Neuron (in vitro differentiated cells): ENCODE data around the gene PAX5.

Experiments used
- H2AFZ ChIP-seq: one replicate; pipeline ENCODE4 v1.6.1; 2013; ENCODE audit warnings: low read depth, mild to moderate bottlenecking, inconsistent platforms, low read length, moderate library complexity
- H3K27me3 ChIP-seq: one replicate; pipeline ENCODE4 v1.6.1; 2013; ENCODE audit warnings: low read length; ENCODE audit not compliant: insufficient read depth
- H3K36me3 ChIP-seq: one replicate; pipeline ENCODE4 v1.6.1; 2013; ENCODE audit warnings: low read length; ENCODE audit not compliant: insufficient read depth
- H3K4me1 ChIP-seq: one replicate; pipeline ENCODE4 v1.6.1; 2013; ENCODE audit warnings: low read length; ENCODE audit not compliant: insufficient read depth
- H3K4me3 ChIP-seq: 2 replicates; pipeline ENCODE4 v1.5.1; 2013; ENCODE audit warnings: mild to moderate bottlenecking, low read length, moderate library complexity
- H3K9me3 ChIP-seq: one replicate; pipeline ENCODE4 v1.6.1; 2013; ENCODE audit warnings: low read length

PAX5 gene

DNA sequence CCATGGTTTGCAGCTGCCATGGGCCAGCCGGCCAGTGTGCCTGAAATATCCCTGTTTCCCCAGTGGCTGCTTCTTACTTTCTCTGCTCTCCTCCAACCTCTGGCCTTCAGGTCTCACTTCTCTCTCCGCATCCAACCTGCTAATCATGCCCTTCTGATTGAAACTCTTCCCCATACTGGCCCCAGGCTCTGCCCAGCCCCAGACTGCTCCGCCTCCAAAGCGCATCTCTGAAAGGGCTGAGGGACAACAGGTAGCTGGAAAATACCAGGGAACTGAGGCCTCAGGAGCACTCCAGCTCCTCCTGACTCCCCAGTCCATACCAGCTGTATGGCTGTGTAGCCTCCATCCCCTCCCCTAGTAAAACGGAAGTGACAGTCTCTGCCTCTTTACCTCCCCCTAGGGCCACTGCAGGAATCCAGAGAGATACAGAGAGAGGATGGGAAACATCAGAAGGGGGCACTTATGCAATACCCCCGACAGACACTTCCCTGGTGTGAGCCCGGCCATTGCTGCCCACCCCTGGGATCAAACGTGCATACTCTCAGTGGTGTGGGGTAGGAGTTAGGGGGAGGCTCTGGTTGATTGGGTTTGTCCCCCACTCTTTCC, 34.2 kb downstream of the PAX5 start:
- H3K9me3 ChIP-seq = no peaks in the 10 kb centered on the region
- H3K4me1 ChIP-seq = peaks cover 12% of the 10 kb centered on the region
- no peaks in the 10 kb centered on the region for H3K36me3 ChIP-seq
- no peak overlapping the region for H2AFZ ChIP-seq
- H3K4me3 ChIP-seq = no peak overlapping the region
- no peaks in the 10 kb centered on the region for H3K27me3 ChIP-seq

- Histone ChIP-seq H3K36me3 (no peaks in the 10 kb centered on the region), H3K4me1 (peaks cover 12% of the 10 kb centered on the region), H3K27me3 (no peaks in the 10 kb centered on the region), H2AFZ (no peak overlapping the region), H3K9me3 (no peaks in the 10 kb centered on the region), H3K4me3 (no peak overlapping the region)
Observed at GRCh38 chr9:36997414-36997813, 36.7 kb downstream of the PAX5 start.

- Histone ChIP-seq H3K27me3 (no peaks in the 10 kb centered on the region), H2AFZ (no peak overlapping the region), H3K9me3 (no peaks in the 10 kb centered on the region), H3K4me3 (no peak overlapping the region), H3K36me3 (no peaks in the 10 kb centered on the region), H3K4me1 (peaks cover 12% of the 10 kb centered on the region)
Observed at GRCh38 chr9:36996706-36997086, 37.4 kb downstream of the PAX5 start.

GRCh38 chr9:36995927-36996705, 38.0 kb downstream of the PAX5 start:
- no peak overlapping the region for H3K4me3 ChIP-seq
- no peaks in the 10 kb centered on the region for H3K27me3 ChIP-seq
- no peak overlapping the region for H2AFZ ChIP-seq
- H3K9me3 ChIP-seq = no peaks in the 10 kb centered on the region
- H3K36me3 ChIP-seq = no peaks in the 10 kb centered on the region
- peaks cover 12% of the 10 kb centered on the region for H3K4me1 ChIP-seq

GRCh38 chr9:36993933-36994764, 39.9 kb downstream of the PAX5 start:
- Histone ChIP-seq H3K4me1 (peaks cover 12% of the 10 kb centered on the region), H2AFZ (no peak overlapping the region), H3K9me3 (no peaks in the 10 kb centered on the region), H3K4me3 (no peak overlapping the region), H3K27me3 (no peaks in the 10 kb centered on the region), H3K36me3 (no peaks in the 10 kb centered on the region)

DNA sequence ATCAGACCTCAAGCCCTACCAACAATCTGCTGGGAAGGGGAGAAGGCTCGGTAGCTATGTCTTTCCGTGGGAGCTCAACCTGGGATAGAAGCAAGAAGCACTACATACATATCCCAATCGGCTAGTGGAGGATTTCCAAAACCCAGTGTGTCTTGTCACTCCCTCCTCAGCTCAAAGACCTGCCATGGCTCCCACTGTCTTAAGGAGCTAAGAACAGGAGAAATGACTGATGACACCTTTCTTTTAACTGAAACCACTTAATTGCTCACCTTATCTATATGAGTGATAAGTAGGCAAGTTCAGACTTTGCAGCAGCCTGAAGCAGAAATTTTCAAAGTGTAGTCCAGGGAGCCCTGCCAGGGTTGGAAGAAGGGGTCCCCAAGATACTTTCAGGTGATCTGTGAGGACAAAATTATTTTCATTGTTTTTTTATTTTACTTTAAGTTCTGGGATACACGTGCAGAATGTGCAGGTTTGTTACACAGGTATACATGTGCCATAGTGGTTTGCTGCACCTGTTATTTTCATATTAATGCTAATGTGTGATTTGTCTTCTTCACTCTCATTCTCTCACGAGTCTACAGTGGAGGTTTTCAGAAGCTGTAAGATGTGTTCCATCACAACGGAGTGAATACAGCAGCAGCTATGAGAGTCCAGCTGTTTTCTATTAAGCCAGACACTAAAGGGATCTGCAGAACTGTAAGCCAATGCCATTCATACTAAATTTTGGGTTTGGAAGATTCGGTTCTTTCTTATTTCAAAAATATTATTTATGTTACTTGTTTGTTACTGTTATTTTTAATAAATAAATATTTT, 41.4 kb downstream of the PAX5 start:
- peaks cover 10% of the 10 kb centered on the region for H3K4me1 ChIP-seq
- H3K27me3 ChIP-seq = no peaks in the 10 kb centered on the region
- H2AFZ ChIP-seq = no peak overlapping the region
- H3K36me3 ChIP-seq = no peaks in the 10 kb centered on the region
- no peaks in the 10 kb centered on the region for H3K9me3 ChIP-seq
- no peak overlapping the region for H3K4me3 ChIP-seq

GRCh38 chr9:36991516-36992134, 42.4 kb downstream of the PAX5 start:
- Histone ChIP-seq H3K9me3 (no peaks in the 10 kb centered on the region), H3K36me3 (no peaks in the 10 kb centered on the region), H2AFZ (no peak overlapping the region), H3K27me3 (no peaks in the 10 kb centered on the region), H3K4me1 (no peaks in the 10 kb centered on the region), H3K4me3 (no peak overlapping the region)

DNA sequence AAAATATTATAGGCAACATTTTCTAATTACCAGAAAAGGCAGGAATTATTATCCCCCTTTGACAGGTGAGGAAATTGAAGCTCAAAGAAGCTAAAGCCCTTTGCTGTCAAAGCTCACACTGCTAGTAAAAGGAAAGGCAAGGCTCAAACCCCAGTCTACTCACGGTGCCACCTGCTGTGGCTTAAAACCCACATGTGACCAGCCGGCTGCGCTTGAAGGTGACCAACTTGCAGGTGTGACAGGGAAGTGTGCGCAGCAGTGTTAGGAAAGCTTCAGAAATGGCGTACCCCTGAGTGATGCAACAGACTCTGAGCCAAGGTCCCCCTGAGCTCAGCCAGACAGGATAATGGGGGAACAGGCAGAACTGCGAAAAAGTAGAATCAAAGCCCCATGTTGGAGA, 45.2 kb downstream of the PAX5 start:
- Histone ChIP-seq H3K9me3 (no peaks in the 10 kb centered on the region), H3K4me1 (no peaks in the 10 kb centered on the region), H2AFZ (no peak overlapping the region), H3K36me3 (no peaks in the 10 kb centered on the region), H3K27me3 (no peaks in the 10 kb centered on the region), H3K4me3 (no peak overlapping the region)

DNA sequence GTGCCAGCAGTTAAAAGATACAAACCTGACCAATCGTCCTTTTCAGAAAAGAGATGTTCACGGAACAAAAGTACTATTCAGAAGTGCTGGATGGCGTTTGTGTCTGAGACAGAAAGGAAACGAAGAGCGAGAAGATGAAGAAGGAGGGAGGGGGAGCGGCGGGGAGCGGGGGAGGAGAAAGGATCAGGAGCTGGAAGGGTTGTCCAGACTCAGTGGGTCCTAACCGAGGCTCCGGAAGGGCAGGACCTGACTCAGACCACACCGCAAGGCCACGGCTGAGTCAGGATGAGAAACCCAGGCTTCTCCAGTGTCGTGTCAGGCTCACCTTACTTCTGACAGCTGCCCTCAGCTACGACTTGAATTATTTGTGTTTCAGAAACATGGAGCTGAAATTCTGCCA, 46.2 kb downstream of the PAX5 start:
- Histone ChIP-seq H3K4me1 (no peaks in the 10 kb centered on the region), H3K27me3 (no peaks in the 10 kb centered on the region), H3K36me3 (no peaks in the 10 kb centered on the region), H2AFZ (no peak overlapping the region), H3K4me3 (no peak overlapping the region), H3K9me3 (no peaks in the 10 kb centered on the region)

DNA sequence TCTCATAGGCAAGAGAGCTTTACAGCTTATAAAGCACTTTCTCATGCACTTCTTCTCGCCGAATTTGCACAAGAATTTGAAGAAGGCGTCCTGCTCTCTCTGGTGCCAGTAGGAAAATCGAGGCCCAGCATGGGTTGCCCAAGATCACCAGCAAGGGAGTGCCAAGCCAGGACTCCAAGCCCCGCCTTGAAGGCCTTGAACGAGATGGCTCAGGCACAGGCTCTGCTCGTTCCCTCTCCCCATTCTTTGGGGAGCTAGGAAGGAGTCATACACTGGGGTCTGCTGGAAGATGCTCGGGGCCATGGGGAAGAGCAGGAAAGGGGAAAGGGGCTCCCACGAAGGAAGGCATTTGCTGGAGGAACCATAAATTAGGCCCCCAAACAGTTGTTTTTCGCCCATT, 46.7 kb downstream of the PAX5 start:
- Histone ChIP-seq H2AFZ (no peak overlapping the region), H3K27me3 (no peaks in the 10 kb centered on the region), H3K36me3 (no peaks in the 10 kb centered on the region), H3K4me3 (no peak overlapping the region), H3K4me1 (no peaks in the 10 kb centered on the region), H3K9me3 (no peaks in the 10 kb centered on the region)

DNA sequence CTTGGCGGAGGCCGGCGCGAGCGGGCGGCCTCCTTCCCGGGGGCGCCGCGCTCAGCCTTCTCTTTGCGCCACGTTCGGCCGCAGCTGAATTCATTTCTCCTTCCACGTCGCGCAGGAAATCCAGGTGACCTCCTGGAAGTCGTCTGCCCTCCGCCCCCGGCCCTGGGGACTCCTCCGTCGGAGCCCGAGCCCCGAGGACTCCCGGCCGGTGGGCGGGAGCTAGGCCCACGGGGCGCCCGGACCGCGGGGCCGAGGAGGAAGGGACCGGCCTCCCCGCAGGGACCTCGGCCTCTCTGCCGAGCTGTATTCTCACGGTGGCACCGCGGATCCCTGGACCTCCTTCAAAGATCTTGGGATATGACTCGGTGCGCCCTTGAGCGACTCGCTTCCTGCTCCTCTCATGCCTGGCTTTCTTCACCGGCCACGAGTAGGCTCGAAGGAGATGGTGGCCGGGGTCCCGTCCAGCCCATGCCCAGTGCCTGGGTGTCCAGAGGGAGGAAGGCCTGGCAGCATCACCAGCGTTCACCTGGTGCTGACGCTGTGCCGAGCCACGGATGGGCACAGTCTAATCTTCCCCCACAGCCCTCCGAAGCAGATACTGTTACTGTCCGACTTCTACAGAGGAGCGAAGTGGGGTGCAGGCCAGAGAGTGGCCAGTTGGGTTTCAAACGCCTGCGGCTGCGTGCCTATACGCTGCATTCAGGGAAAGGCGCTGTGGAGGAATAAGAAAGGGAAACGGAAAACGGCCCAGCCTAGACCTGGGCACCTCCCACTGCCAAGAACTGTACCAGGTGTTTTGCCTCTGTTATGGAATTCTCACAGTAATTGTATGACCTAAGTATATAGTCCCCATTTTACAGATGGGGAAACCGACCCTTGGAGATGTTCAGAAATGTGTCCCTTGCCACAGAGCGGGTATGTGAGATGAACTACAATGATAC, 47.3 kb downstream of the PAX5 start:
- Histone ChIP-seq H3K4me3 (no peak overlapping the region), H3K4me1 (no peaks in the 10 kb centered on the region), H2AFZ (no peak overlapping the region), H3K36me3 (no peaks in the 10 kb centered on the region), H3K9me3 (no peaks in the 10 kb centered on the region), H3K27me3 (no peaks in the 10 kb centered on the region)
